ENCODE measurements around the gene MYOCOS.
"Not testable (repeated sequence)": the region's sequence is repeated elsewhere in the genome, so short reads cannot be mapped to it uniquely, and the experiment has no call there.

- TF ChIP-seq CTCF, POLR2A, POLR2AphosphoS5 (IDR thresholded peaks at IDR 0.05): not testable (repeated sequence)
These were observed 6.7 kb upstream of the MYOCOS start for GRCh38 chr1:171615122-171615906.
